ENCODE measurements around the gene GRPEL1. TPM values are rescaled to one million over a fixed set of nuclear protein-coding genes. Genes with fewer than 3 reads are reported as not detected.

Gene GRPEL1
- total RNA-seq, 2 donors from 2014 or later = 6.6 to 10.6 TPM

- WGBS, 2 donors = 1 to 2% methylated on average over 10 to 13 of the region's 13 CpGs
- Histone ChIP-seq H3K4me3 (peak overlapping the region; percentile 83 to 92), H3K27ac (peak overlapping the region; percentile 74 to 94 (median 87)), H3K9me3 (no peaks in the 10 kb centered on the region), H3K4me1 (peaks cover 24% of the 10 kb centered on the region), H3K27me3 (no peaks in the 10 kb centered on the region), H3K36me3 (replicated peaks in 1 of 2; ENCODE audit: insufficient read depth in 1 of 2, low read depth in 2 of 2) (peaks cover 0 to 3% of the 10 kb centered on the region in 2 donors)
- DNase-seq (no peak), ATAC-seq (no peak)
- intact Hi-C loops (cut with DNase I) = no loop called here
- no peak for TF ChIP-seq POLR2A (IDR thresholded peaks at IDR 0.05)
- TF ChIP-seq CTCF (IDR thresholded peaks at IDR 0.05) = no peak
These were observed 775 bp downstream of the GRPEL1 start for GRCh38 chr4:7067126-7067451.

- WGBS, 2 donors = 61 to 84% methylated on average over 4 of the region's 4 CpGs
- no peak overlapping the region for H3K4me3 ChIP-seq
- DNase-seq (no peak), ATAC-seq (no peak)
- peaks cover 24% of the 10 kb centered on the region for H3K4me1 ChIP-seq
- no peaks in the 10 kb centered on the region for H3K9me3 ChIP-seq
- H3K27ac ChIP-seq = peak overlapping the region in 1 of 4 donors; percentile 87
- no peaks in the 10 kb centered on the region for H3K27me3 ChIP-seq
- TF ChIP-seq POLR2A (IDR thresholded peaks at IDR 0.05) (no peak), CTCF (IDR thresholded peaks at IDR 0.05) (no peak)
- intact Hi-C loops (cut with DNase I) = no loop called here
- peaks cover 0 to 9% of the 10 kb centered on the region in 2 donors for H3K36me3 ChIP-seq (replicated peaks in 1 of 2; ENCODE audit: insufficient read depth in 1 of 2, low read depth in 2 of 2)
These were observed 1.4 kb downstream of the GRPEL1 start for GRCh38 chr4:7066493-7066892.

GRCh38 chr4:7066006-7066405 lies 1.9 kb downstream of the GRPEL1 start:
- peaks cover 0 to 11% of the 10 kb centered on the region in 2 donors for H3K36me3 ChIP-seq (replicated peaks in 1 of 2; ENCODE audit: insufficient read depth in 1 of 2, low read depth in 2 of 2)
- peaks cover 24% of the 10 kb centered on the region for H3K4me1 ChIP-seq
- intact Hi-C loops (cut with DNase I) = no loop called here
- H3K9me3 ChIP-seq = no peaks in the 10 kb centered on the region
- DNase-seq (no peak), ATAC-seq (no peak)
- TF ChIP-seq POLR2A (IDR thresholded peaks at IDR 0.05) (no peak), CTCF (IDR thresholded peaks at IDR 0.05) (no peak)
- H3K27me3 ChIP-seq = no peaks in the 10 kb centered on the region
- H3K4me3 ChIP-seq = no peak overlapping the region
- 88 to 89% methylated on average over 11 of the region's 11 CpGs for WGBS, 2 donors
- no peak overlapping the region for H3K27ac ChIP-seq

- no peak for ATAC-seq
- 71 to 80% methylated on average over 4 of the region's 4 CpGs for WGBS, 2 donors
- TF ChIP-seq POLR2A (IDR thresholded peaks at IDR 0.05) (no peak), CTCF (IDR thresholded peaks at IDR 0.05) (no peak)
These were observed 4.5 kb downstream of the GRPEL1 start for GRCh38 chr4:7063362-7063761.

GRCh38 chr4:7062816-7063215 lies 5.0 kb downstream of the GRPEL1 start:
- intact Hi-C loops (cut with DNase I) = no loop called here
- Histone ChIP-seq H3K36me3 (replicated peaks in 1 of 2; ENCODE audit: insufficient read depth in 1 of 2, low read depth in 2 of 2) (peaks cover 0 to 22% of the 10 kb centered on the region in 2 donors), H3K27ac (no peak overlapping the region), H3K4me3 (no peak overlapping the region), H3K9me3 (no peaks in the 10 kb centered on the region), H3K4me1 (peaks cover 16% of the 10 kb centered on the region), H3K27me3 (no peaks in the 10 kb centered on the region)
- ATAC-seq = no peak
- TF ChIP-seq CTCF (IDR thresholded peaks at IDR 0.05) (no peak), POLR2A (IDR thresholded peaks at IDR 0.05) (no peak)
- DNase-seq = no peak
- WGBS, 2 donors = 84 to 87% methylated on average over 4 of the region's 4 CpGs

More at GRCh38 chr4:7063362-7063761, 4.5 kb downstream of the GRPEL1 start:
- no peak overlapping the region for H3K4me3 ChIP-seq
- no peaks in the 10 kb centered on the region for H3K27me3 ChIP-seq
- H3K4me1 ChIP-seq = peaks cover 16% of the 10 kb centered on the region
- no peaks in the 10 kb centered on the region for H3K9me3 ChIP-seq
- no peak overlapping the region for H3K27ac ChIP-seq
- peaks cover 0 to 22% of the 10 kb centered on the region in 2 donors for H3K36me3 ChIP-seq (replicated peaks in 1 of 2; ENCODE audit: insufficient read depth in 1 of 2, low read depth in 2 of 2)
- intact Hi-C loops (cut with DNase I) = no loop called here
- no peak for DNase-seq

Data from body of pancreas (tissue), 4 donors.